Measurements from ENCODE around the gene SIRPA. TPM values are rescaled to one million over a fixed set of nuclear protein-coding genes. Genes with fewer than 3 reads are reported as not detected.

Gene SIRPA
- total RNA-seq, 1 donor from 2014 or later: 6.8 TPM

GRCh38 chr20:1982686-1983085, 87.5 kb downstream of the SIRPA start:
- no peak for DNase-seq (ENCODE audit: low spot score in 2 of 2, unreplicated experiment in 2 of 2)
- Mint-ChIP-seq H3K27ac (no peak overlapping the region), H3K27me3 (ENCODE audit: low read depth) (peaks cover 68% of the 10 kb centered on the region), H3K4me3 (no peak overlapping the region), H3K9me3 (no peaks in the 10 kb centered on the region), H3K4me1 (no peaks in the 10 kb centered on the region), H3K36me3 (no peaks in the 10 kb centered on the region)
- TF ChIP-seq CTCF (IDR thresholded peaks at IDR 0.05; ENCODE audit: unreplicated experiment): no peak

- no peaks in the 10 kb centered on the region for H3K4me1 Mint-ChIP-seq
- no peak overlapping the region for H3K27ac Mint-ChIP-seq
- peaks cover 66% of the 10 kb centered on the region for H3K27me3 Mint-ChIP-seq (ENCODE audit: low read depth)
- no peaks in the 10 kb centered on the region for H3K36me3 Mint-ChIP-seq
- TF ChIP-seq CTCF (IDR thresholded peaks at IDR 0.05; ENCODE audit: unreplicated experiment): no peak
- no peak for DNase-seq (ENCODE audit: low spot score in 2 of 2, unreplicated experiment in 2 of 2)
- no peak overlapping the region for H3K4me3 Mint-ChIP-seq
- H3K9me3 Mint-ChIP-seq: no peaks in the 10 kb centered on the region
Measured at GRCh38 chr20:1983301-1983700, 88.1 kb downstream of the SIRPA start.

- Mint-ChIP-seq H3K27ac (no peak overlapping the region), H3K9me3 (no peaks in the 10 kb centered on the region), H3K4me1 (no peaks in the 10 kb centered on the region), H3K36me3 (no peaks in the 10 kb centered on the region), H3K27me3 (ENCODE audit: low read depth) (peaks cover 79% of the 10 kb centered on the region), H3K4me3 (no peak overlapping the region)
- TF ChIP-seq CTCF (IDR thresholded peaks at IDR 0.05; ENCODE audit: unreplicated experiment): no peak
- no peak for DNase-seq (ENCODE audit: low spot score in 2 of 2, unreplicated experiment in 2 of 2)
Measured at GRCh38 chr20:1987826-1988225, 92.6 kb downstream of the SIRPA start.

Other genes starting within 250 kb of the SIRPA start
- not detected in 3 replicates for gene SIRPG, start 237.6 kb upstream of the SIRPA start, total RNA-seq
- not detected in 3 replicates for gene PDYN, start 98.7 kb downstream of the SIRPA start, total RNA-seq
- 31.0 to 31.9 TPM (median 31.6 TPM) in 3 replicates for gene STK35, start 206.4 kb downstream of the SIRPA start, total RNA-seq